NT2/D1 (cell line): ENCODE measurements around the gene BPIFB2.

Source experiments
- SUZ12 ChIP-seq: IDR thresholded peaks from 2 replicates; pipeline ENCODE4 v1.6.1; 2011; ENCODE audit not compliant: insufficient read length, insufficient read depth; ENCODE audit errors: extremely low read depth
- YY1 ChIP-seq: IDR thresholded peaks from 2 replicates; pipeline ENCODE4 v1.6.1; 2011; ENCODE audit not compliant: insufficient read length, insufficient read depth
- ZNF274 ChIP-seq: IDR thresholded peaks from 2 replicates; pipeline ENCODE4 v1.6.1; 2011; ENCODE audit warnings: mild to moderate bottlenecking, low read depth, low read length

GRCh38 chr20:33072362-33072761, 64.9 kb downstream of the BPIFB2 start:
- TF ChIP-seq YY1 (no peak), ZNF274 (no peak), SUZ12 (no peak)
